Muscle layer of duodenum (tissue), 2 donors: ENCODE data around the gene VOPP1.

Experiments used
- H3K27ac ChIP-seq: one replicate; pipeline ENCODE4 v1.7.0; 2013; ENCODE audit warnings: mild to moderate bottlenecking, low read length
- H3K27me3 ChIP-seq: one replicate; pipeline ENCODE4 v1.7.0; 2013; ENCODE audit warnings: low read depth, mild to moderate bottlenecking, control low read depth, low read length
- H3K36me3 ChIP-seq, 2 donors: one replicate each; pipeline ENCODE4 v1.7.0; 2013; ENCODE audit warnings: low read length in 2 of 2, control low read depth in 1 of 2, mild to moderate bottlenecking in 1 of 2; ENCODE audit not compliant: insufficient read depth in 2 of 2, control insufficient read depth in 1 of 2
- H3K4me1 ChIP-seq, 2 donors: one replicate each; pipeline ENCODE4 v1.7.0; 2013; ENCODE audit warnings: low read length in 2 of 2, mild to moderate bottlenecking in 2 of 2, control low read depth in 1 of 2, moderate library complexity in 1 of 2; ENCODE audit not compliant: insufficient read depth in 2 of 2, control insufficient read depth in 1 of 2
- H3K4me3 ChIP-seq, 2 donors: one replicate each; pipeline ENCODE4 v1.7.0; 2013; ENCODE audit warnings: low read length in 2 of 2, low read depth in 1 of 2, mild to moderate bottlenecking in 1 of 2
- H3K9me3 ChIP-seq, 2 donors: one replicate each; pipeline ENCODE4 v1.7.0; 2013; ENCODE audit warnings: low read length in 2 of 2, control low read depth in 1 of 2, mild to moderate bottlenecking in 1 of 2; ENCODE audit not compliant: control insufficient read depth in 1 of 2
- donor health status: healthy.

VOPP1 gene

GRCh38 chr7:55449205-55449991, 122.9 kb downstream of the VOPP1 start:
- H3K4me3 ChIP-seq, result no peak overlapping the region
- no peak overlapping the region for H3K27ac ChIP-seq
- no peaks in the 10 kb centered on the region for H3K27me3 ChIP-seq

GRCh38 chr7:55448526-55448925, 123.8 kb downstream of the VOPP1 start:
- Histone ChIP-seq H3K27me3 (no peaks in the 10 kb centered on the region), H3K9me3 (no peaks in the 10 kb centered on the region), H3K27ac (no peak overlapping the region), H3K36me3 (no peaks in the 10 kb centered on the region), H3K4me3 (no peak overlapping the region), H3K4me1 (peaks cover 0 to 5% of the 10 kb centered on the region in 2 donors)

More at GRCh38 chr7:55449205-55449991, 122.9 kb downstream of the VOPP1 start:
- Histone ChIP-seq H3K4me1 (peaks cover 0 to 5% of the 10 kb centered on the region in 2 donors), H3K9me3 (no peaks in the 10 kb centered on the region), H3K36me3 (no peaks in the 10 kb centered on the region)

GRCh38 chr7:55444786-55445185, 127.5 kb downstream of the VOPP1 start:
- H3K9me3 ChIP-seq, result no peaks in the 10 kb centered on the region
- H3K27me3 ChIP-seq, result no peaks in the 10 kb centered on the region
- H3K27ac ChIP-seq, result no peak overlapping the region
- no peak overlapping the region for H3K4me3 ChIP-seq
- no peaks in the 10 kb centered on the region for H3K36me3 ChIP-seq
- peaks cover 0 to 5% of the 10 kb centered on the region in 2 donors for H3K4me1 ChIP-seq

GRCh38 chr7:55441774-55442522, 130.4 kb downstream of the VOPP1 start:
- H3K27me3 ChIP-seq, result no peaks in the 10 kb centered on the region
- no peaks in the 10 kb centered on the region for H3K36me3 ChIP-seq
- H3K4me3 ChIP-seq, result no peak overlapping the region
- H3K27ac ChIP-seq, result no peak overlapping the region
- H3K4me1 ChIP-seq, result no peaks in the 10 kb centered on the region
- H3K9me3 ChIP-seq, result no peaks in the 10 kb centered on the region

GRCh38 chr7:55441002-55441401, 131.3 kb downstream of the VOPP1 start:
- Histone ChIP-seq H3K4me3 (no peak overlapping the region), H3K27ac (no peak overlapping the region), H3K27me3 (no peaks in the 10 kb centered on the region), H3K36me3 (no peaks in the 10 kb centered on the region), H3K4me1 (no peaks in the 10 kb centered on the region), H3K9me3 (no peaks in the 10 kb centered on the region)

GRCh38 chr7:55440040-55440690, 132.1 kb downstream of the VOPP1 start:
- Histone ChIP-seq H3K27me3 (no peaks in the 10 kb centered on the region), H3K4me3 (no peak overlapping the region)

GRCh38 chr7:55439627-55440026, 132.7 kb downstream of the VOPP1 start:
- no peaks in the 10 kb centered on the region for H3K9me3 ChIP-seq
- no peak overlapping the region for H3K27ac ChIP-seq
- no peak overlapping the region for H3K4me3 ChIP-seq
- H3K36me3 ChIP-seq, result no peaks in the 10 kb centered on the region
- no peaks in the 10 kb centered on the region for H3K27me3 ChIP-seq
- H3K4me1 ChIP-seq, result no peaks in the 10 kb centered on the region

More at GRCh38 chr7:55440040-55440690, 132.1 kb downstream of the VOPP1 start:
- Histone ChIP-seq H3K27ac (no peak overlapping the region), H3K4me1 (no peaks in the 10 kb centered on the region), H3K9me3 (no peaks in the 10 kb centered on the region), H3K36me3 (no peaks in the 10 kb centered on the region)

GRCh38 chr7:55438757-55439525, 133.4 kb downstream of the VOPP1 start:
- no peak overlapping the region for H3K27ac ChIP-seq
- no peaks in the 10 kb centered on the region for H3K27me3 ChIP-seq
- no peak overlapping the region for H3K4me3 ChIP-seq
- H3K4me1 ChIP-seq, result no peaks in the 10 kb centered on the region
- no peaks in the 10 kb centered on the region for H3K9me3 ChIP-seq
- H3K36me3 ChIP-seq, result no peaks in the 10 kb centered on the region

- Histone ChIP-seq H3K27me3 (no peaks in the 10 kb centered on the region), H3K27ac (no peak overlapping the region), H3K4me3 (no peak overlapping the region), H3K4me1 (no peaks in the 10 kb centered on the region), H3K9me3 (no peaks in the 10 kb centered on the region), H3K36me3 (no peaks in the 10 kb centered on the region)
Observed at GRCh38 chr7:55438085-55438756, 134.1 kb downstream of the VOPP1 start.

- Histone ChIP-seq H3K36me3 (no peaks in the 10 kb centered on the region), H3K27ac (no peak overlapping the region), H3K9me3 (no peaks in the 10 kb centered on the region), H3K27me3 (no peaks in the 10 kb centered on the region), H3K4me3 (no peak overlapping the region), H3K4me1 (no peaks in the 10 kb centered on the region)
Observed at GRCh38 chr7:55437375-55437774, 134.9 kb downstream of the VOPP1 start.
